Measurements from ENCODE around the gene RAB31.

GRCh38 chr18:9788860-9789259, 80.8 kb downstream of the RAB31 start:
- TF ChIP-seq TAF1 (IDR thresholded peaks at IDR 0.05; ENCODE audit: low read depth, low read length) (no peak), PAX5 (IDR thresholded peaks at IDR 0.05; ENCODE audit: insufficient read depth, low read length, severe bottlenecking) (no peak)

Data from GM12891 (cell line).